GM19238 (cell line): Measurements from ENCODE around the gene TBXAS1.
"Not testable (repeated sequence)": the region's sequence is repeated elsewhere in the genome, so short reads cannot be mapped to it uniquely, and the experiment has no call there.

Experiments
- DNase-seq: peaks from one replicate; pipeline ENCODE4 v3.0.0; 2011; ENCODE audit warnings: low spot score; ENCODE audit not compliant: insufficient read length

The TBXAS1 gene

DNA sequence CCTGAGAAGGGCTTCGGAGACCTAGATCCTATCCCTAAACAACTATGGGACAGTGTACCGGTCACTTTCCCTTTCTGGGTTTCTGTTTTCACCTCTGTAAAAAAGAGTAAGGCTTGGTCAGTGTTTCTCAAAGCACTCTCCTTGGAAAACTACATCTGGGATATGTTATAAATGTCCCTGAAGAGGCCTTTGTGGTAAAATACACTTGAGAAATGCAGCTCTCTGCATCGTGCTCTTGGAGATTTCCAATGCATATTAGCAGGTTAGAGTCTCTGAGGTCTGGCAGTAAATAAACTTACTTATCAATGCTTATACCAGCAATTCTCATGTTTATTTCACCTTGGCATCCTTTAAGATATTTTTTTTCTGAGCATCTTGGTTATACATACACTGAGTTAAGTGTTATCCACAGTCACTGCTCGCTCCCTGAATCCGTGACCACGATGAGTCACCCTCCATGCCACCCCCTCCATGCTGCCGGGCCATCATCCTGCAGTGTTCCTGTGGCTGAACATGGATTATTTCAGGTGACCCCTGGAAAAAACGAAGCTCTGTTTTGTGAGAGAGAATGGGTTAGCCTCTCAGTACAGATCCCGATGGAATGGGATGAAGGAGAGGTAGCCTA, 3.3 kb upstream of the TBXAS1 start:
- no peak for DNase-seq

DNA sequence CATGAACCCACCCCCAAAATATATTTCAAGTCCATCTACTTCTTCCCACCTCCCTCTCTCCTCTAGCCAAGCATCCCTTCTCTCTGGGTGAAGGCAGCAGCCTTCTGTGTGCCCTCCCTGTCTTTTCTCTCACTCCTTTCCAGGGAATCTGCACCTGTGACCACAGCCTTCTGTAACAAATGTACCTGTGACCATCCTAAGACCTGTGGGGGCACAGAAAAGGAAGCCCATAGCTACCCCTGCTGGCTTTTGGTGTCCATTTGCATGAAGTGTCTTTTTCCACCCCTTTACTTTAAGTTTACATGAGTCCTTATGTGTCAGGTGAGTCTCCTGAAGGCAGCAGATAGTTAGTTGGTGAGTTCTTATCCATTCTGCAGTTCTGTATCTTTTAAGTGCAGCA, 2.0 kb upstream of the TBXAS1 start:
- no peak for DNase-seq

DNA sequence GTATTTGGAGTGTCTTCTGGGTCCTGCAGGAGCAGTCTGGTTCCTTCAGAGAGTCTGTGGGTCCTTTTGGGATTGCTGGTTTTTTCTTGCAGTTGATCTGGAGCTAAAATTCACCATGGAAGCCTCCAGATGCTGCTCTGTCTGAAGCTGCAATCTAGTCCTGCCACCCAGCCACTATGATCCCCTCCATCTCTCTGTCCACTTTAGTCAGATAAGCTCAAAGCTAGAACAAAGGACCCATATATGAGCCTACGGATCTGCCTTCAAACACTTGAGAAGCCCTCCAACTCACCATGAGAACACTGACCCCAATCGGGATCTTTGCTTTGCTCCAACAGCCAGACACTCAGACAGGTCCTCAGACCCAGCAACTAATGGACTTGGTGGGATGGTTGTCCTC, 618 bp upstream of the TBXAS1 start:
- no peak for DNase-seq

DNA sequence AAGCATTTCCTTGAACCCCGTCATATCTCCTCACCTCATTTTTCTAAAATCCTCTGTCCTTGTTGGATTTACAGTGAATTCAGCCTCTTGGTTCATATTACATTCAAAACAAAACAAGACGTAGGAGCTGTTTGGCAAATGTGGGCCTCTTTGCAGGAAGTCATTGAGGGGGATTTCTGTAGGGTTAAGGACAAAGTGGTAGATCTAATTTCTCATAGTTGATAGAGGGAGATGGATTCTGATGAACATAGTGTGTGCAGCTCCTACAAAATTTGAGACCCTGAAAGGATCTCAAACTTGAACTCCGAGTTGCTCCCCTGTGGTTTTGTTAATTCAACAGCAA, 682 bp downstream of the TBXAS1 start:
- no peak for DNase-seq

DNA sequence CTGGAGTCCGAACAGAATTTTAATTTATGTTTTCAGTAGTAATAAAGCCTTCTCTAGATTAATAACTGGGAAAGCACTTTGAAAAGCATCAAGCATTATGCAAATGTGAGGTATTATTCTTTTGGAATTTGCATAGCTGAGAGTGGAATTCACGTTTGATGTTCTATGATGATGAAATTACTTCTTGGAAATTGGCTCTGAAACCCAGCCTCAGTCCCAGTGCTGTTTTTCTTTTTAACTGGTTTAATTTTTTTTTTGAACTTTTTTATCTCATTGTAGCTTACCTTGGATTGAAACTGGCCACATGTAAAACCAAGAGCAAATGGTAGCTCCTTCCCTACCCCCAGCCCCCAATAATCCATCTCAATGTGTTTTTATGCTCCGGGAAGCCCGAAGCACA, 1.2 kb downstream of the TBXAS1 start:
- no peak for DNase-seq

DNA sequence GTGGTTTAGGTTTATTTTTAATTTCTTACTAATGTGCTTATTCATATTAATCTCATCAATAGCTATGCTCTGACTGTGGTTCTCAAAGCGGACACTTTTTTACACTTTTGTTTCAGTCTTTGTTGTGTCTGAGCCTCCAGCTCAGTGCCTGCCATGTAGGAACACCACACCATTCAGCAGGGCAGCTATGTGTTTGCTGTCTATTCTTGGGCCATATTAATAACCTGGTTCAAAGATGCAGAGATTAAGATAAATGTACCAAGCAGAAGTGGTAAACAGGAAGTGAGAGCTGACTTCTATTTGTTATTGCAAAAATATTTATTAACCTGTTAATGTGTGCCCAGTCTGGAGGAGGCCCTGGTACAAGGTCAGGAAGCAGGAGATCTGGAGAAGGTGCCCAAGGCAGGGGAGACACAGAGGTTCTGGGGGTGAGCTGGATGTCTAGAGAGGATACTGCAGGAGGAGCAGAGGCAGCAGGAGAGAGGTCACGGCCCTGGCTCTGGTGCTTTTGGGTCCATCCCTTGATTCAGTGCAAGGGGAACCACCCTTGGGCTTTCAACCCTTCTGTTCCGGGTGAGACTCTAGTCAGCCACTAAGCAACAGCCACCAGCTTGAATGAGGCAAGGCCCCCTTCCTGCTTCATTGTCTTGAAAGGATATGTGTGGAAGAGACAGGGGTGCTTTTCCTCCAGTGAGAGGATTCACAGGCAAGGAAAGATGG, 1.9 kb downstream of the TBXAS1 start:
- DNase-seq = no peak

DNA sequence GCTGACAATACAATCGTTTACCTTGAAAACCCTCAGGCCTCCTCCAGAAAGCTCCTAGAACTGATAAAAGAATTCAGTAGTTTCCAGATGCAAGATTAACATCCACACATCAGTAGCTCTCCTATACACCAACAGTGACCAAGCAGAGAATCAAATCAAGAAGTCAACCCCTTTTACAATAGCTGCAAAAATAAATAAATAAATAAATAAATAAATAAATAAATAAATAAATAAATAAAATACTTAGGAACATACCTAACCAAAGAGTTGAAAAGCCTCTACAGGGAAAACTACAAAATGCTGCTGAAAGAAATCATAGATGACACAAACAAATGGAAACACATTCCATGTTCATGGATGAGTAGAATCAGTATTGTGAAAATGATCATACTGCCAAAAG, 6.8 kb downstream of the TBXAS1 start:
- not testable (repeated sequence) for DNase-seq

DNA sequence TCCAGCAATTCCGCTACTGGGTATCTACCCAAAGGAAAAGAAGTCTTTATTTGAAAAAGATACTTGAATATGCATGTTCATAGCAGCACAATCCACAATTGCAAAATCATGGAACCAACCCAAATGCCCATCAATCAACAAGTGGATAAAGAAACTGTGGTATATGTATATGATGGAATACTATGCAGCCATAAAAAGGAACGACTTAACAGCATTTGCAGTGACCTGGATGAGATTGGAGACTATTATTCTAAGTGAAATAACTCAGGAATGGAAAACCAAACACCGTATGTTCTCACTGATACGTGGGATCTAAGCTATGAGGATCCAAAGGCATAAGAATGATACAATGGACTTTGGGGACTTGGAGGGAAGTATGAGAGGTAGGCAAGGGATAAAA, 8.2 kb downstream of the TBXAS1 start:
- DNase-seq = not testable (repeated sequence)

DNA sequence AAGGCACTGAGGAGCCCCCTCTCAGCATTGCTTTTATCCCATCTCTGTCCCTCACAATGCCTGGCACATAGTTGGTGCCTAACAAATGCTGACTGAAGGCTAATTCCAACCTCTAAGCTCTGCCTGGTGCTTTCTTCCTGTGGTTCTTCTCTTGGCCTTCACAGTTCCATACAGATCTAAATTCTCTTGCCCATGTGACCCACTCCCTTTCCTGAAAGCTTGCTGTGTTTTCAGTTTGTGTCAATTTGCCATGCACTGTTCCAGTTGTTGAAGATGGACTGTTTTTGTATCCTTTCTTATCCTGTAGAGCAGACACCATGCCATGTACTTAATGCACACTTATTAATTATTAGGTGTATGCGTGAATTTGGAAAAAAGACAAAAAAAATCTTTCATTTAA, 9.2 kb downstream of the TBXAS1 start:
- no peak for DNase-seq

DNA sequence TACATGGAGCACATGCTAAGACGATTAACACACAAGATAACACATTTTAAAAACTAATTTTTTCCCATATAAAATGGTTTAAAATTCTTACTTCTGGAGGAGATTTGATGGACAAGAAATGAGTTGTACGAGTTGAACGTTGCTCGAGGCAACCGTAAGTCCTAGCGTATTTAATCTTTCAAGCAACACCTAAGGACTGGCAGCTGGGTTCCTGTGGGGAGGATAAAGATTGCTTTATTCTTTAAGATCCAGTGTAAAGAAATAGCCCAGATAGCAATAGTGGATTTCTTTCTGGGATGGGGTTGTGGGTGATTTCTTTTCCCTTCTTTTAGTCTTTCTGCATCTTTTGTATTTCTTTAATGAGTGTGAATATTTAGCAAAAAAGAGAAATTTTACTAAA, 9.8 kb downstream of the TBXAS1 start:
- DNase-seq = no peak

DNA sequence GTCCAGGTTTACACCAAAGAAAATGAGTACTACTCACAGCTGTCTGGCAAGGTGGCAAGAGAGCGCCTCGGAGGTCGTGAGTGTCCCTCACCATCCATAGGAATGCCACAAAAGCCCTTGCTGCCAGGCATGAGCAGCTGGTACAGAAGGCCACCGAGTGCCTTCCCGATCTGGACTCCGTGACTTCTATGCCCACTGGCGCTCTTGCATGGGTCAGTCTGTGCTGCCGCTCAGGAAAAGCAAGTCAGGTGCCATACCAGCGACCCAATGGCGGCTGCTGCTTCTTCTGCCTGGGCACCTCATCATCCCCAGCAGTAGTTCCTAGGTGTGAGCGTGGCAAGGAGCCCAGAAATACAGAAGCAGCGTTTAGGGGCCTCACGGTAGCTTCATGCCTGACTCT, 11.7 kb downstream of the TBXAS1 start:
- DNase-seq = no peak

DNA sequence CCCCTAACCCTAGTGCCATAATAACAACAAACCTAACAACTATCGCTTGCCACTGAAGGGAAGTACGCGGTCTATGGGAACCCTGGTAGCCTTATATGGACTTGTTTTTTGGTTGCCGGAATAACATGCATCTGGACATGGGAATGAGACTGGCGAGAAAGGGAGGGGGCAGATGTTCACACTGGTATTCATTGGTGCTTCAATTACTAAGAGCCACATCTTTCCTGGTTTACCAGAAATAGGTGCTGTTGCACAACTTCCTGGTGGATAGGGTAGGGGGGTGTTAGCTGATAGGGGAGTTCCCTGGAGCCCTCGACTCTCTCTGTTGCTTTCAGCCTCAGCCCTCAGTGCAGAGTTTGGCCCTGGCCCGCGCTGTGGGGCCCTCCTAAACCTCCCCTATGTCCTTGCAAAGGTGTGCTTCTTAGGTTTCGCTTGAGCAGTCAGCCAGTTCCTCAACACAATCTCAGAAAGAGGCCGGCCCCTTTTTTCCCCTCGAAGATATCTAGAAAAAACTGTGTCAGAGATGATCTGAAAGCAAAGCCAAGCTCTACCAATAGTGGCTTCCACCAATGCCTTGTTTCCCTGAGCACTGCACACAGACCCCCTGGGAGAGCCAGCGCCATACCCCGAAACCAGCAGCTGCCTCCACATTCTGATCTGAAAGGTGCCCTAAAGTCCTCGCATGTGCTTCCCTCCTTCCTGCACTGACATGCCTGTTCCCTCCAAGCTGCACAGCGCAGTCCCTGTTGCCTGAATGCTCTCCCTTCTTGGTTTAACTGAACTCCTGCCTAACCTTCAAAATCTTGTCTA, 13.5 kb downstream of the TBXAS1 start:
- no peak for DNase-seq

DNA sequence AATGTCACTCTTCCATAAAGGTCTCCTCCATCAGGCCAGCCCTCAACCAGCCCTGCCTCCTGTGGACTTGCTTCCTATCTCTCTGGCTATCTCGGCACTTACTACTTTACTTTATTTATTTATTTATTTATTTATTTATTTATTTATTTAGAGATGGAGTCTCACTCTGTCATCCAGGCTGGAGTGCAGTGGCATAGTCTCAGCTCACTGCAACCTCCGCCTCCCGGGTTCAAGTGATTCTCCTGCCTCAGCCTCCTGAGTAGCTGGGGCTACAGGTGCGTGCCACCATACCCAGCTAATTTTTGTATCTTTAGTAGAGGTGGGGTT, 14.1 kb downstream of the TBXAS1 start:
- DNase-seq = not testable (repeated sequence)

DNA sequence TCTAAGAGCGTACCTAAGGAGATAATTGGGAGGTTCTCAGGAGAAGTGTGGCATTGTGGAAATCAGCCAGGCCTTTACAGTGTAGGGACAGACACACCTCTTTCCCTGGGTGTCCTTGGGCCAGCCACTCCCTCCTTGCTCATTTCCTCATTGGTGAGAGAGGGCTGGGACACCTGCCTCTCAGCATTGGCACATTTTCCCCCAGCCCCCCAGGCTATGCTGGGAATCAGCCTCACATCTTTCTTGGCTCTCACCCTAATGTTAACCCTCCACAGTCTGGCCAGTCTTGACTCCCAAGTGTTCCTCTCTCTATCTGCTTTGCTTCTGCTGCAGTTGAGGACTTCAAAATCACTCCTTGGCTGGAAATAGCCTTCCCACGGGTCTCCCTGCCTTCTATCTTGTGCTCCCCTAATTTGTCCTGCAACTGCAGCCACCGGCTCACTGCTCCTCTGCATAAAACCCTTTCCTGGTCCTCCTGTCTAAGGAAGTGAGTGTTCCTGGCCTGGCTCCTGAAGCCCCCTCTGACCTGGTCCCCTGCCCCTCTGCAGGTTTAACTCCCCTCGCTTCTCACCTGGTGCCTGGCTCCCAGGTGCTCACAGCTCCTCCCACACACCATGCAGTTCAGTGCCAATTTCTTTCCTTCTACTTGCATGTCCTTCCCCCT, 15.8 kb downstream of the TBXAS1 start:
- no peak for DNase-seq

DNA sequence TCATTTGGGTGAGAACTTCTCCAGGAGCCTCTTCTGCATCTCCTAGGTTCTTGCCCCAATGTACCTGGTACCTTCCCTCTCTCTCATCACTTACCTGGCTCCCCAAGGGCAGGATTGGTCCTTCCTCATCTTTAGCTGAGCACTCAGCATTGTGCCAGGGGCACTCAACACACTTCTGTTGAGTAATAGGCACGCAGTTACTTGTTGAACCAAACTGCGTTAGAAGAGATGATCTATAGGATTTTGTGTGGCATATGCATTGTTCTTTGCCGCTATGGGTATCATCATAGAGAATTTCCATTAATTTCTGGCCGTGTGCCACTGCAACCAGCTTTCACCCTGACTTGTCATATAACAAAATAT, 16.4 kb downstream of the TBXAS1 start:
- DNase-seq = no peak

DNA sequence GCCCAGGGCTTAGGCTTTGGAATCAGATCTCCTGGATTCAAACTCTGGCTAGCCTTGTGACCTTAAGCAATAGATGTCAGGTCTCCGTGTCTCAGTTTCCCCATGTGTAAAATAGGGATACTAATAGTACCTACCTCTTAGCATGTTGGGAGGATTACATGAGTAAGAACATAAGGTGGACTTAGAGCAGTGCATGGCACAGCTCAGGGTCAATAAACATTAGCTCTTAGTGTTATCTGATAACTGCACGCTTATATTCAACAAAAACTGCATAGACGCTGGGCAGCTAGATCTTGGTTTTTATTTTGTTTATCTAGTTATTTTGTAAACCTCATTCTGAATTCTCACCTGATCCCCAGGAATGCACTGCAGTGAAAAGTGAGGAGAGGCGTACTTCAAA, 17.2 kb downstream of the TBXAS1 start:
- DNase-seq = no peak

DNA sequence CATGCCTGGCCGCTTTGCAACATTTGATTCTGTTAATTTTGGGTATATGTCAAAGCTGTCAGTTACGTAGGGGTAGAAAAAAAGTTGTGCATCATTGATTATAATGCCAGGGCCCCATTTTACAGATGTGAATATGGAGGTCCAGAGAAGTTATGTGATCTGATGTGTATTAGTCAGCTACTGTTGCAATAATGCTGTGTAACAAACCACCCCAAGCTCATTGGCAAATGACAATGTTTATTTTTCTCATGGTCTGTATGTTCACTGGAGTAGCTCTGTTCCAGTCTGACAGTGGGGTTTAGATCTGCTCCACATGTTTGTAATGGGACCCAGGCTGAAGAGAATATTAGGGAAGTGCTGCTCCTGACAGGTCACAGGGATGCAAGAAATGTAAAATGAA, 19.2 kb downstream of the TBXAS1 start:
- DNase-seq = no peak

DNA sequence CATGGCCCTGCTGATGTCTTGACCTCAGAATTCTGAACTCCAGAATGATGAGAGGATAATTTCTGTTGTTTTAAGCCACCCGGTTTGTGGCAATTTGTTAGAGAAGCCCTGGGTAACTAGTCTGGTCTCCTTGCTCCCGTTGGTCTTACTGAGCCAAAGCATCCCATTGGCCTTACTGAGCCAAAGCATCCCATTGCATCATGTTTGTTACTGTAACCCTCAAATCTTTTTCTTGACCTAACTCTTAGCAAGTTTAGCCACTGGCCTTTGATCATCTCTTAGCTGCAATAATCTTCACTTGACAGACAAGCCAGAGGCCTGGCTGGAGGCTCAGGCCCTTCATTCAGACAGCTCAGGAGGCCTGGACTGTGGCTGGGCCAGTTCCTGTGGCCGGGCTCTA, 21.8 kb downstream of the TBXAS1 start:
- no peak for DNase-seq

DNA sequence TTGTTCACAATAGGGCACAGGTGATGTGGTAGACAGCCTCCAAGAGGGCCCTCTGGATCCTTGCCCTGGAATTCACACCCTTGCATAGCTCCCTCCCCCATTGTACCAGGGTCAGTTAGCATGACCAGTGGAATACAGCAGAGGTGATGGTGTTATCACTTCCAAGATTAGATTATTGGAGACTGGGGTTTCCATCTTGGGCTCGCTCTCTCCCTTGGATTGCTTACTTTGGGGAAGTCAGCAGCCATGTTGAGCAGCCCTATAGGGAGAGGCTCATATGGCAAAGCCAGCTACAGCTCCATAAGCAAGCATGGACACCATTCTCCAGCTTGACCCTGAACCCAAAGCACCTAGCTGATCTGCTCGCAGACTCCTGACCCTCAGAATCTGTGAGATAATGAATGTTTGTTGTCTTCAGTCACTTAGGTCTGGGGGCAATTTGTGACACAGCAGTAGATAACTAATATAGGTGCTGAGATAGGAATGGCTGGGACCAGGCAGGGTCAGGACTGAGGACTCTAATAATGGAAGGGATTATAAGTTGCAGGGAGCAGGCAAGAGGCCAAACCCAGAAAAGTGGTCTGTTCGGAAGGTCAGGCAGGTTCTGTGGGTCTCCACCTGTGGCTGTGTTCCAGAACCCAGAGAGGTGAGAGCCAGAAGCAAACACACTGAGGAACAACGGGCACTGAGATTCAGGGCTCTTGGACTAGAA, 22.9 kb downstream of the TBXAS1 start:
- no peak for DNase-seq

DNA sequence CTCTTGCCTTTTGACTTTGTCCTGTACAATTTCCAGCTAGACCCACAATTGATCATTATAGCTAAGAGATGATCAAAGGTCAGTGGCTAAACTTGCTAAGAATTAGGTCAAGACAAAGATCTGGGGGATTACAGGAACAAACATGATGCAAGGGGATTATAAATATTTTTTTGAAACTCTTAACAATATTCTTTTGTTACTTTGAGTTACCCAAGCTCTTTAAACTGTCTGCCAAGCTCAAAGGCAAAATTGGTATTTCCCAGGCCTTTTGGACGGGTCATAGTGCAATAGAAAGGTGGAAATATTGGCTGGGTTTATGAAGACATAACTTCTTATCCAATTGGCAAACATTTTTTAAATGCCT, 23.4 kb downstream of the TBXAS1 start:
- DNase-seq = no peak

DNA sequence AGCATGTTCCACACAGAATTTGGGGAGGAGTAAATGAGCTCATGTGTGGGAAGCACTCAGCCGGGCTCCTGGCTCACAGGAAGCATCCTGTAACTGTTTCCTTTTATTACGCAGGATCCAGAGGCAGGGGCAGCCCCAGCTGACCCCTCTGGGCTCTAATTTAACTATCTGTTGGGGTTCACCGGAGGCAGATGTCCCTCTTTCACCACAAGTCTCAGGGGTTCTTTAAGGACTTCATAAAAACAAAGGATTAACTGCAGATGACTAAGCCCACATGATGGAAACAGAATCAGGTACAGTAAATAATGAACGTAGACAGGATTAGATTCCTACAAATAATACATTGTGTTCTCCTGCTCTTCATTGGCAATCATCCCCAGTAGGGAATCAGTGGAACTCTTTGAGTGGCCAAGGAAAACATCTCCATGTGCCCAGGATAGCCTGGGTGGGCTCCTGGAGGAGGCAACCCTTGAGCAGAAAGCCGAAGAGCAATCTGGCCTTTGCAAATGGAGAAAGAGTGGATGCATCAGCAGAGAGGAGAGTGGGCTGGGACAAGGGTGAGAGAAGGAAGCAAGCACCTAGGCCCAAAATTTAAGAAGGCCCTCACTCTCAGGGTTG, 24.6 kb downstream of the TBXAS1 start:
- no peak for DNase-seq
